Keratinocyte (primary cell): ENCODE results near the gene MSI2. TPM values are rescaled to one million over a fixed set of nuclear protein-coding genes. Genes with fewer than 3 reads are reported as not detected.

Experiments used
- DNase-seq: peaks from one replicate; pipeline ENCODE4 v3.0.0-alpha.2; 2011; ENCODE audit warnings: low read depth, missing footprints, low spot score
- FAIRE-seq: peaks from 2 replicates; lab custom pipeline; 2011; peaks lifted over from hg19 to GRCh38; lab: Jason Lieb, UNC
- H2AFZ ChIP-seq: 2 replicates; pipeline ENCODE4 v1.6.0; 2012; ENCODE audit warnings: low read length, control low read depth, inconsistent platforms; ENCODE audit not compliant: control insufficient read depth
- H3K27ac ChIP-seq: 2 replicates; pipeline ENCODE4 v1.5.1; 2011; ENCODE audit warnings: low read length; ENCODE audit not compliant: control insufficient read depth, insufficient read depth
- H3K27me3 ChIP-seq: 3 replicates; pipeline ENCODE4 v1.6.0; 2011; ENCODE audit warnings: low read length; ENCODE audit not compliant: control insufficient read depth, insufficient read depth; ENCODE audit errors: extremely low read depth
- H3K36me3 ChIP-seq, 2 experiments: 2 replicates in 1 of 2; 3 replicates in 1 of 2; pipeline ENCODE4 v1.5.1; 2011; ENCODE audit warnings: low read length in 2 of 2, mild to moderate bottlenecking in 1 of 2; ENCODE audit not compliant: control insufficient read depth in 2 of 2, insufficient read depth in 2 of 2; ENCODE audit errors: extremely low read depth in 1 of 2
- H3K4me1 ChIP-seq: 3 replicates; pipeline ENCODE4 v1.5.1; 2011; ENCODE audit warnings: low read length; ENCODE audit not compliant: control insufficient read depth, insufficient read depth; ENCODE audit errors: extremely low read depth
- H3K4me2 ChIP-seq: 3 replicates; pipeline ENCODE4 v1.6.0; 2011; ENCODE audit warnings: low read depth, low read length; ENCODE audit not compliant: control insufficient read depth, insufficient read depth; ENCODE audit errors: extremely low read depth
- H3K4me3 ChIP-seq, 3 experiments: fragments of 200-600 bp in 1 of 3; sonication (generic) in 1 of 3; 2 replicates in 2 of 3; 3 replicates in 1 of 3; pipeline ENCODE4 v1.5.1; 2011 to 2016; ENCODE audit warnings: low read length in 3 of 3, mild to moderate bottlenecking in 3 of 3, control low read depth in 2 of 3, inconsistent platforms in 1 of 3, low read depth in 1 of 3, mixed read lengths in 1 of 3, mixed run types in 1 of 3, moderate library complexity in 1 of 3; ENCODE audit not compliant: control insufficient read depth in 2 of 3, insufficient read depth in 2 of 3; ENCODE audit errors: extremely low read depth in 1 of 3
- H3K79me2 ChIP-seq: 2 replicates; pipeline ENCODE4 v1.6.0; 2012; ENCODE audit warnings: low read length; ENCODE audit not compliant: control insufficient read depth, insufficient read depth
- H3K9ac ChIP-seq: 3 replicates; pipeline ENCODE4 v1.6.0; 2011; ENCODE audit warnings: low read length; ENCODE audit not compliant: control insufficient read depth, insufficient read depth; ENCODE audit errors: extremely low read depth
- H3K9me1 ChIP-seq: 3 replicates; pipeline ENCODE4 v1.6.0; 2011; ENCODE audit warnings: low read length; ENCODE audit not compliant: control insufficient read depth, insufficient read depth; ENCODE audit errors: extremely low read depth
- H3K9me3 ChIP-seq: 2 replicates; pipeline ENCODE4 v1.5.1; 2012; ENCODE audit warnings: low read depth, low read length; ENCODE audit not compliant: control insufficient read depth
- H4K20me1 ChIP-seq: 3 replicates; pipeline ENCODE4 v1.6.0; 2011; ENCODE audit warnings: low read length; ENCODE audit not compliant: control insufficient read depth, insufficient read depth; ENCODE audit errors: extremely low read depth
- CTCF ChIP-seq, 3 experiments: IDR thresholded peaks in 1 of 3; conservative IDR thresholded peaks in 1 of 3; optimal IDR thresholded peaks in 1 of 3; 2 replicates in 2 of 3; 3 replicates in 1 of 3; pipeline versions ENCODE3 to v1.5.1; 2011; ENCODE audit warnings: low read length in 3 of 3, mild to moderate bottlenecking in 3 of 3, moderate library complexity in 2 of 3, control low read depth in 1 of 3, inconsistent platforms in 1 of 3; ENCODE audit not compliant: insufficient read depth in 2 of 3; ENCODE audit errors: extremely low read depth in 1 of 3
- EZH2 ChIP-seq: IDR thresholded peaks from one replicate; pipeline ENCODE4 v1.6.1; 2012; ENCODE audit warnings: inconsistent platforms, mild to moderate bottlenecking, low read length, moderate library complexity
- dilution Hi-C: fragments of 300-500 bp; cut with MboI; formaldehyde crosslinking; loops from one replicate; pipeline ENCODE4 v1.7.0; 2020; ENCODE audit warnings: low sequenced_read_pairs; ENCODE audit not compliant: extremely low pct_ligation_motif_present
- polyA plus RNA-seq, 5 experiments: library from polyadenylated mRNA; depleted of rRNA in 3 of 5; stranded (reverse) in 3 of 5; stranded (forward) in 1 of 5; unstranded in 1 of 5; fragments of >200 nt; gene quantifications; 1 replicate in 1 of 5; 2 replicates in 3 of 5; 3 replicates in 1 of 5; pipeline versions ENCODE4 v1.2.1 to v1.2.3, GENCODE V29; 2011 to 2012; ENCODE audit warnings: missing spikeins in 2 of 5, low read depth in 1 of 5, low replicate concordance in 1 of 5

The MSI2 gene
- polyA plus RNA-seq, 1 donor (not counting 4 experiments of a cell fraction or from before 2014, with no cell fraction given): 22.3 TPM

- Histone ChIP-seq H3K79me2 (no peaks in the 10 kb centered on the region), H3K9me1 (no peaks in the 10 kb centered on the region), H3K9ac (no peak overlapping the region), H2AFZ (no peak overlapping the region), H3K4me1 (peaks cover 8% of the 10 kb centered on the region), H3K4me2 (no peak overlapping the region), H3K27me3 (no peaks in the 10 kb centered on the region), H3K4me3 (no peak overlapping the region), H3K27ac (no peak overlapping the region), H3K9me3 (no peaks in the 10 kb centered on the region), H3K36me3 (no peaks in the 10 kb centered on the region), H4K20me1 (no peaks in the 10 kb centered on the region)
- DNase-seq: no peak
- dilution Hi-C loops: no loop called here
- TF ChIP-seq EZH2: no peak
- no peak for TF ChIP-seq CTCF (optimal IDR thresholded peaks at IDR 0.05 in 1 of 3, IDR thresholded peaks at IDR 0.05 in 1 of 3, conservative IDR thresholded peaks at IDR 0.05 in 1 of 3; ENCODE audit: extremely low read depth in 1 of 3, insufficient read depth in 2 of 3, low read length in 3 of 3)
- FAIRE-seq: no peak
Observed at GRCh38 chr17:57487573-57487972, 231.2 kb downstream of the MSI2 start.

- dilution Hi-C loops: no loop called here
- H3K4me2 ChIP-seq: no peak overlapping the region
- TF ChIP-seq CTCF (optimal IDR thresholded peaks at IDR 0.05 in 1 of 3, IDR thresholded peaks at IDR 0.05 in 1 of 3, conservative IDR thresholded peaks at IDR 0.05 in 1 of 3; ENCODE audit: extremely low read depth in 1 of 3, insufficient read depth in 2 of 3, low read length in 3 of 3) (no peak), EZH2 (no peak)
- H3K9me1 ChIP-seq: no peaks in the 10 kb centered on the region
- H3K36me3 ChIP-seq: no peaks in the 10 kb centered on the region
- H3K4me3 ChIP-seq: no peak overlapping the region
- H3K4me1 ChIP-seq: peaks cover 8% of the 10 kb centered on the region
- FAIRE-seq (no peak), DNase-seq (no peak)
- H2AFZ ChIP-seq: no peak overlapping the region
- H3K9ac ChIP-seq: no peak overlapping the region
- no peaks in the 10 kb centered on the region for H3K79me2 ChIP-seq
- no peaks in the 10 kb centered on the region for H4K20me1 ChIP-seq
- H3K9me3 ChIP-seq: no peaks in the 10 kb centered on the region
- no peak overlapping the region for H3K27ac ChIP-seq
- no peaks in the 10 kb centered on the region for H3K27me3 ChIP-seq
Observed at GRCh38 chr17:57488856-57489255, 232.5 kb downstream of the MSI2 start.
